ENCODE data around the gene TTLL10. TPM values are rescaled to one million over a fixed set of nuclear protein-coding genes. Genes with fewer than 3 reads are reported as not detected.
"Not testable (repeated sequence)": the region's sequence is repeated elsewhere in the genome, so short reads cannot be mapped to it uniquely, and the experiment has no call there.

The TTLL10 gene
- total and polyA plus RNA-seq, 10 donors, result 0.02 to 0.34 (median 0.10) TPM; not detected in 6

DNA sequence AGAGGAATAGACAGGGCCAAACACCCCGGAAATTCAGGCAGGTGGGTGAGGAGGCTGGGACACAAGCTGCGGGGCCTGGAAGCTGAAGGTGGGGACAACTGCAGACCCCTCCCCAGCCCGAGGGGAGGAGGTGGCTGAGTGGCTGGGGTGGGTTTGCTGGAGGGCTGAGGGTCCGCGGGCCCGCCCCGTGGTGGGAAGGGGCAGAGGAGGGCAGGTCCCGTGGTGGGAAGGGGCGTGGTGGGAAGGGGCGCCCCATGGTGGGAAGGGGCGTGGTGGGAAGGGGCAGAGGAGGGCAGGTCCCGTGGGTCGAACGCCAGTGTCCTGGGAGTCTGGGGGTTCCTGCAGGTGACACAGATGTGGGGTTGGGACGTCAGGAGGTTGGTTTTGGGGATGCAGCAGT, 24.3 kb upstream of the TTLL10 start:
- WGBS, 5 donors, result 74 to 88% (median 83%) methylated on average over 12 to 15 of the region's 15 CpGs
- Histone ChIP-seq H3K4me1 (peaks cover 0 to 13% (median 6%) of the 10 kb centered on the region in 6 donors), H3K27ac (no peak overlapping the region), H3K27me3 (replicated peaks in 1 of 7) (peaks cover 0 to 24% (median 0%) of the 10 kb centered on the region in 7 donors), H3K4me3 (no peak overlapping the region), H3K36me3 (no peaks in the 10 kb centered on the region), H3K9me3 (peaks cover 0 to 17% (median 2%) of the 10 kb centered on the region in 8 donors)
- intact Hi-C loops (cut with DNase I; ENCODE audit: low total_unique reads), result no loop called here
- TF ChIP-seq POLR2AphosphoS5 (IDR thresholded peaks at IDR 0.05), result no peak
- TF ChIP-seq, protein P1, sequence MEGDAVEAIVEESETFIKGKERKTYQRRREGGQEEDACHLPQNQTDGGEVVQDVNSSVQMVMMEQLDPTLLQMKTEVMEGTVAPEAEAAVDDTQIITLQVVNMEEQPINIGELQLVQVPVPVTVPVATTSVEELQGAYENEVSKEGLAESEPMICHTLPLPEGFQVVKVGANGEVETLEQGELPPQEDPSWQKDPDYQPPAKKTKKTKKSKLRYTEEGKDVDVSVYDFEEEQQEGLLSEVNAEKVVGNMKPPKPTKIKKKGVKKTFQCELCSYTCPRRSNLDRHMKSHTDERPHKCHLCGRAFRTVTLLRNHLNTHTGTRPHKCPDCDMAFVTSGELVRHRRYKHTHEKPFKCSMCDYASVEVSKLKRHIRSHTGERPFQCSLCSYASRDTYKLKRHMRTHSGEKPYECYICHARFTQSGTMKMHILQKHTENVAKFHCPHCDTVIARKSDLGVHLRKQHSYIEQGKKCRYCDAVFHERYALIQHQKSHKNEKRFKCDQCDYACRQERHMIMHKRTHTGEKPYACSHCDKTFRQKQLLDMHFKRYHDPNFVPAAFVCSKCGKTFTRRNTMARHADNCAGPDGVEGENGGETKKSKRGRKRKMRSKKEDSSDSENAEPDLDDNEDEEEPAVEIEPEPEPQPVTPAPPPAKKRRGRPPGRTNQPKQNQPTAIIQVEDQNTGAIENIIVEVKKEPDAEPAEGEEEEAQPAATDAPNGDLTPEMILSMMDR (IDR thresholded peaks at IDR 0.05 in 8 of 11, conservative IDR thresholded peaks at IDR 0.05 in 3 of 11), result no peak
- no peak for TF ChIP-seq POLR2A (IDR thresholded peaks at IDR 0.05)
- no peak for DNase-seq

DNA sequence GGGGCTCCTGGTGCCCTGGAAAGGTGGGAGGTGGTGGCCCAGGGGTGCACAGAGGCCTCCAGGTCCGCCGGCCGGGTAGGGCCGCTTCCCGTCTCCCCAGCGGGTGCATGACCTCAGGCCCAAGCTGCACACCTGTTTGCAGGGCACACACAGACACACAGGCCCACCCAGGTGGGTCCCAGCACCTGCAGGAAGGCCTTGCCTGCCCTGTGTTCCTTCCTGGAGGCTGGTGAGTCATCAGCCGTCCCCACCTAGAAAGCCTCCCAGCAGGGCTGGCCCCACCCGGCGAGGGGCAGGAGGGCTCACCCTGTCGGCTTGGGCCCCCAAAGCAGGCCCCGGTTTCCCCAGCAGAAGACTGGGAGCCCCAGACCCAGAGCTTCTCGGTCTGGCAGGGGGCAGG, 23.6 kb upstream of the TTLL10 start:
- WGBS, 5 donors, result 55 to 84% (median 64%) methylated on average over 8 to 12 of the region's 12 CpGs
- Histone ChIP-seq H3K27me3 (replicated peaks in 1 of 7) (peaks cover 0 to 19% (median 0%) of the 10 kb centered on the region in 7 donors), H3K27ac (no peak overlapping the region), H3K4me3 (no peak overlapping the region), H3K9me3 (peaks cover 0 to 17% (median 2%) of the 10 kb centered on the region in 8 donors), H3K4me1 (peaks cover 0 to 7% (median under 1%) of the 10 kb centered on the region in 6 donors), H3K36me3 (no peaks in the 10 kb centered on the region)
- no peak for TF ChIP-seq POLR2A (IDR thresholded peaks at IDR 0.05)
- no peak for TF ChIP-seq POLR2AphosphoS5 (IDR thresholded peaks at IDR 0.05)
- TF ChIP-seq, protein P1 (IDR thresholded peaks at IDR 0.05 in 8 of 11, conservative IDR thresholded peaks at IDR 0.05 in 3 of 11), result no peak
- DNase-seq, result no peak
- intact Hi-C loops (cut with DNase I; ENCODE audit: low total_unique reads), result no loop called here

GRCh38 chr1:1151306-1151705, 22.4 kb upstream of the TTLL10 start:
- H3K4me1 ChIP-seq, result no peaks in the 10 kb centered on the region
- no peak for DNase-seq
- 92 to 98% (median 94%) methylated on average over 10 to 21 of the region's 21 CpGs for WGBS, 5 donors
- no peak overlapping the region for H3K27ac ChIP-seq
- no peak overlapping the region for H3K4me3 ChIP-seq
- peaks cover 0 to 12% (median 0%) of the 10 kb centered on the region in 7 donors for H3K27me3 ChIP-seq (replicated peaks in 1 of 7)
- intact Hi-C loops (cut with DNase I; ENCODE audit: low total_unique reads), result no loop called here
- peaks cover 0 to 21% (median 2%) of the 10 kb centered on the region in 8 donors for H3K9me3 ChIP-seq
- no peaks in the 10 kb centered on the region for H3K36me3 ChIP-seq
- TF ChIP-seq, protein P1 (IDR thresholded peaks at IDR 0.05 in 8 of 11, conservative IDR thresholded peaks at IDR 0.05 in 3 of 11), result no peak
- TF ChIP-seq POLR2AphosphoS5 (IDR thresholded peaks at IDR 0.05), result no peak
- no peak for TF ChIP-seq POLR2A (IDR thresholded peaks at IDR 0.05)

DNA sequence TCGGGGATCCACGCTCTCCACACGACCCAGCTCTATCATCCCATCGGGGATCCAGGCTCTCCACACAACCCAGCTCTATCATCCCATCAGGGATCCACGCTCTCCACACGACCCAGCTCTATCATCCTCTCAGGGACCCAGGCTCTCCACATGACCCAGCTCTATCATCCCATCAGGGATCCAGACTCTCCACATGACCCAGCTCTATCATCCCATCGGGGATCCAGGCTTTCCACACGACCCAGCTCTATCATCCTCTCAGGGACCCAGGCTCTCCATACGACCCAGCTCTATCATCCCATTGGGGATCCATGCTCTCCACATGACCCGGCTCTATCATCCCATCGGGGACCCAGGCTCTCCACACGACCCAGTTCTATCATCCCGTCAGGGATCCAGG, 21.2 kb upstream of the TTLL10 start:
- DNase-seq; H3K27me3 ChIP-seq (replicated peaks in 1 of 7): not testable (repeated sequence)
- WGBS, 5 donors, result 88 to 91% (median 90%) methylated on average over 13 of the region's 13 CpGs

DNA sequence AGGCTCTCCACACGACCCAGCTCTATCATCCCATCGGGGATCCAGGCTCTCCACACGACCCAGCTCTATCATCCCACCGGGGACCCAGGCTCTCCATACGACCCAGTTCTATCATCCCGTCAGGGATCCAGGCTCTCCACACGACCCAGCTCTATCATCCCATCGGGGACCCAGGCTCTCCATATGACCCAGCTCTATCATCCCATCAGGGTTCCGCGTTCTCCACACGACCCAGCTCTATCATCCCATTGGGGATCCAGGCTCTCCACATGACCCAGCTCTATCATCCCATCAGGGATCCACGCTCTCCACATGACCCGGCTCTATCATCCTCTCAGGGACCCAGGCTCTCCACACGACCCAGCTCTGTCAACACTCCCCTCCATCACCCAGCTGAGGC, 20.5 kb upstream of the TTLL10 start:
- DNase-seq; H3K4me3 ChIP-seq; H3K27me3 ChIP-seq (replicated peaks in 1 of 7); H3K27ac ChIP-seq; H3K4me1 ChIP-seq; intact Hi-C loops (cut with DNase I; ENCODE audit: low total_unique reads); H3K36me3 ChIP-seq: not testable (repeated sequence)
- WGBS, 5 donors, result 90 to 94% (median 92%) methylated on average over 14 of the region's 14 CpGs
- H3K9me3 ChIP-seq, result peaks cover 0 to 21% (median 2%) of the 10 kb centered on the region in 8 donors

More for the DNA sequence above, 21.2 kb upstream of the TTLL10 start:
- H3K9me3 ChIP-seq, result peaks cover 0 to 21% (median 2%) of the 10 kb centered on the region in 8 donors
- H3K4me1 ChIP-seq; H3K36me3 ChIP-seq; H3K27ac ChIP-seq; intact Hi-C loops (cut with DNase I; ENCODE audit: low total_unique reads); H3K4me3 ChIP-seq: not testable (repeated sequence)

All from spleen (tissue), 11 donors.